Gastrocnemius medialis (tissue), 4 donors: ENCODE data around the gene IL1F10. TPM values are rescaled to one million over a fixed set of nuclear protein-coding genes. Genes with fewer than 3 reads are reported as not detected.

Experiments
- ATAC-seq, 2 donors: fragments of 150-250 bp; one replicate each; pipeline ENCODE4 v1.9.1; 2016
- DNase-seq, 2 donors: peaks; one replicate each; pipeline ENCODE4 v3.0.0-alpha.2; 2019
- H3K27ac ChIP-seq, 4 donors: fragments of 200-600 bp; sonication (generic); 1 replicate in 1 of 4; 2 replicates in 3 of 4; pipeline ENCODE4 v1.5.1; 2016 to 2018; ENCODE audit warnings: mild to moderate bottlenecking in 2 of 4, moderate library complexity in 1 of 4
- H3K27me3 ChIP-seq, 3 donors: fragments of 200-600 bp; sonication (generic) in 2 of 3; 1 replicate in 1 of 3; 2 replicates in 2 of 3; pipeline versions ENCODE4 v1.5.1 to v1.6.0; 2016 to 2019; ENCODE audit warnings: mild to moderate bottlenecking in 1 of 3, moderate library complexity in 1 of 3
- H3K36me3 ChIP-seq, 2 donors: fragments of 200-600 bp; sonication (generic) in 1 of 2; one replicate each; pipeline ENCODE4 v1.5.1; 2017 to 2018
- H3K4me1 ChIP-seq, 2 donors: fragments of 200-600 bp; sonication (generic) in 1 of 2; one replicate each; pipeline ENCODE4 v1.5.1; 2016 to 2017; ENCODE audit warnings: mild to moderate bottlenecking in 2 of 2
- H3K4me3 ChIP-seq, 4 donors: fragments of 200-600 bp; sonication (generic) in 3 of 4; 1 replicate in 1 of 4; 2 replicates in 3 of 4; pipeline ENCODE4 v1.5.1; 2016 to 2019; ENCODE audit warnings: mild to moderate bottlenecking in 2 of 4
- H3K9me3 ChIP-seq, 3 donors: fragments of 200-600 bp; sonication (generic) in 2 of 3; 1 replicate in 1 of 3; 2 replicates in 2 of 3; pipeline ENCODE4 v1.5.1; 2016 to 2019
- POLR2A ChIP-seq, 2 donors: fragments of 450-650 bp; IDR thresholded peaks; one replicate each; pipeline ENCODE4 v1.6.1; 2017; ENCODE audit warnings: antibody characterized with exemption in 2 of 2, mild to moderate bottlenecking in 2 of 2, moderate library complexity in 2 of 2
- in situ Hi-C, 4 donors: fragments of 200-750 bp; cut with MboI; loops; one replicate each; pipeline versions ENCODE4 v1.15.0 to v1.8.0; 2017; ENCODE audit warnings: low sequenced_read_pairs in 4 of 4
- intact Hi-C: fragments of 100-400 bp; cut with DNase I; formaldehyde crosslinking; loops from one replicate; pipeline ENCODE4 v1.15.1; 2023; ENCODE audit warnings: low total_unique reads
- total RNA-seq, 4 donors: library from RNA; depleted of rRNA; stranded (reverse); fragments of >200 nt; gene quantifications; one replicate each; pipeline versions ENCODE4 v1.1.0 to v1.2.3, GENCODE V29; 2016
- TF ChIP-seq, protein P1 (sequence below), 5 experiments: fragments of 450-650 bp in 3 of 5; fragments of 200-600 bp in 2 of 5; sonication (generic) in 2 of 5; IDR thresholded peaks in 4 of 5; conservative IDR thresholded peaks in 1 of 5; 1 replicate in 4 of 5; 2 replicates in 1 of 5; pipeline ENCODE4 v1.5.1; 2016 to 2019; ENCODE audit warnings: antibody characterized with exemption in 5 of 5, mild to moderate bottlenecking in 3 of 5, moderate library complexity in 3 of 5

The IL1F10 gene
- total RNA-seq, 4 donors from 2014 or later: not detected

DNA sequence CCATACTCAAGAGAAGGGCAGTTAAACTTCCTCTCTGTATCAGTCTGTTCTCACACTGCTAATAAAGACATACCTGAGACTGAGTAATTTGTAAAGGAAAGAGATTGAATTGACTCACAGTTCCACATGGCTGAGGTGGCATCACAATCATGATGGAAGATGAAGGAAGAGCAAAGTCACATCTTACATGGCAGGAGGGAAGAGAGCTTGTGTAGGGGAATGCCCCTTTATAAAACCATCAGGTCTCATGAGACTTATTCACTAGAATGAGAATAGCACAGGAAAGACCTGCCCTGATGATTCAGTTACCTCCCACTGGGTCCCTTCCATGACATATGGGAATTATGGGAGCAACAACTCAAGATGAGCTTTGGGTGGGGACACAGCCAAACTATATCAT is 13.7 kb upstream of the IL1F10 start:
- H3K27ac ChIP-seq: no peak overlapping the region
- H3K4me1 ChIP-seq: no peaks in the 10 kb centered on the region
- intact Hi-C loops (no loop called here), in situ Hi-C loops (no loop called here)
- H3K36me3 ChIP-seq: no peaks in the 10 kb centered on the region
- H3K9me3 ChIP-seq: no peaks in the 10 kb centered on the region
- DNase-seq: no peak
- TF ChIP-seq, protein P1, sequence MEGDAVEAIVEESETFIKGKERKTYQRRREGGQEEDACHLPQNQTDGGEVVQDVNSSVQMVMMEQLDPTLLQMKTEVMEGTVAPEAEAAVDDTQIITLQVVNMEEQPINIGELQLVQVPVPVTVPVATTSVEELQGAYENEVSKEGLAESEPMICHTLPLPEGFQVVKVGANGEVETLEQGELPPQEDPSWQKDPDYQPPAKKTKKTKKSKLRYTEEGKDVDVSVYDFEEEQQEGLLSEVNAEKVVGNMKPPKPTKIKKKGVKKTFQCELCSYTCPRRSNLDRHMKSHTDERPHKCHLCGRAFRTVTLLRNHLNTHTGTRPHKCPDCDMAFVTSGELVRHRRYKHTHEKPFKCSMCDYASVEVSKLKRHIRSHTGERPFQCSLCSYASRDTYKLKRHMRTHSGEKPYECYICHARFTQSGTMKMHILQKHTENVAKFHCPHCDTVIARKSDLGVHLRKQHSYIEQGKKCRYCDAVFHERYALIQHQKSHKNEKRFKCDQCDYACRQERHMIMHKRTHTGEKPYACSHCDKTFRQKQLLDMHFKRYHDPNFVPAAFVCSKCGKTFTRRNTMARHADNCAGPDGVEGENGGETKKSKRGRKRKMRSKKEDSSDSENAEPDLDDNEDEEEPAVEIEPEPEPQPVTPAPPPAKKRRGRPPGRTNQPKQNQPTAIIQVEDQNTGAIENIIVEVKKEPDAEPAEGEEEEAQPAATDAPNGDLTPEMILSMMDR (IDR thresholded peaks at IDR 0.05 in 4 of 5, conservative IDR thresholded peaks at IDR 0.05 in 1 of 5): no peak
- no peaks in the 10 kb centered on the region for H3K27me3 ChIP-seq
- no peak overlapping the region for H3K4me3 ChIP-seq
- ATAC-seq: no peak

DNA sequence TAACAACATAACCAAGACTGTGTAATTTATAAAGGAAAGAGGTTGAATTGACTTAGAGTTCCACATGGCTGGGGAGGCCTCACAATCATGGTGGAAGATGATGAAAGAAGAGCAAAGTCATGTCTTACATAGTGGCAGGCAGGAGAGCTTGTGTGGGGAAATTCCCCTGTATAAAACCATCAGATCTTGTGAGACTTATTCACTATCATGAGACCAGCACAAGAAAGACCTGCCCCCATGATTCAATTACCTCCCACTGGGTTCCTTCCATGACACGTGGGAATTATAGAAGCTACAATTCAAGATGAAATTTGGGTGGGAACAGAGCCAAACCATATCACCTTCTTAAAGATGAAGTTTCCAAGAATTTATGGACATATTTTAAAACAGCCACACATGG is 11.2 kb upstream of the IL1F10 start:
- intact Hi-C loops: no loop called here
- TF ChIP-seq, protein P1 (IDR thresholded peaks at IDR 0.05 in 4 of 5, conservative IDR thresholded peaks at IDR 0.05 in 1 of 5): no peak
- TF ChIP-seq POLR2A (IDR thresholded peaks at IDR 0.05): no peak
- Histone ChIP-seq H3K9me3 (no peaks in the 10 kb centered on the region), H3K4me1 (no peaks in the 10 kb centered on the region), H3K27me3 (no peaks in the 10 kb centered on the region), H3K36me3 (no peaks in the 10 kb centered on the region), H3K27ac (no peak overlapping the region), H3K4me3 (no peak overlapping the region)
- no peak for DNase-seq
- no peak for ATAC-seq
- in situ Hi-C loops: no loop called here

DNA sequence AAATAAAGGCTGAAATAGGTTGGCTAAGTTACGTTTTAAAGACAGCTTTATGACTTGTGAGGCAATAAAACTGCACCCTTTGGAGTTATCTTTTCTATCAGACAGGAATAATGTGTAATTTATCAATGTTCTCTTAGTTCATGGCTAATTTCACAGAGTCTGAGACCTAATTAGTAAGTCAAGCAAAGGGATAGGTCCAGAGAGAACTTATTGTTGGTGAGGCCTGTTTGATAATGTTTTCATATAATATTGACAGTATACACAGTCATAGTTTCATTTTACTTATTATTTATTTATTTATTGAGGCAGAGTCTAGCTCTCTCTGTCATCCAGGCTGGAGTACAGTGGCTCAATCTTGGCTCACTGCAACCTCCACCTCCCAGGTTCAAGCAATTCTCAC is 10.7 kb upstream of the IL1F10 start:
- DNase-seq (no peak), ATAC-seq (no peak)
- H3K27me3 ChIP-seq: no peaks in the 10 kb centered on the region
- H3K36me3 ChIP-seq: no peaks in the 10 kb centered on the region
- no peak for TF ChIP-seq POLR2A (IDR thresholded peaks at IDR 0.05)
- TF ChIP-seq, protein P1 (IDR thresholded peaks at IDR 0.05 in 4 of 5, conservative IDR thresholded peaks at IDR 0.05 in 1 of 5): no peak
- no peak overlapping the region for H3K27ac ChIP-seq
- H3K4me1 ChIP-seq: no peaks in the 10 kb centered on the region
- intact Hi-C loops (no loop called here), in situ Hi-C loops (no loop called here)
- H3K4me3 ChIP-seq: no peak overlapping the region
- H3K9me3 ChIP-seq: no peaks in the 10 kb centered on the region

DNA sequence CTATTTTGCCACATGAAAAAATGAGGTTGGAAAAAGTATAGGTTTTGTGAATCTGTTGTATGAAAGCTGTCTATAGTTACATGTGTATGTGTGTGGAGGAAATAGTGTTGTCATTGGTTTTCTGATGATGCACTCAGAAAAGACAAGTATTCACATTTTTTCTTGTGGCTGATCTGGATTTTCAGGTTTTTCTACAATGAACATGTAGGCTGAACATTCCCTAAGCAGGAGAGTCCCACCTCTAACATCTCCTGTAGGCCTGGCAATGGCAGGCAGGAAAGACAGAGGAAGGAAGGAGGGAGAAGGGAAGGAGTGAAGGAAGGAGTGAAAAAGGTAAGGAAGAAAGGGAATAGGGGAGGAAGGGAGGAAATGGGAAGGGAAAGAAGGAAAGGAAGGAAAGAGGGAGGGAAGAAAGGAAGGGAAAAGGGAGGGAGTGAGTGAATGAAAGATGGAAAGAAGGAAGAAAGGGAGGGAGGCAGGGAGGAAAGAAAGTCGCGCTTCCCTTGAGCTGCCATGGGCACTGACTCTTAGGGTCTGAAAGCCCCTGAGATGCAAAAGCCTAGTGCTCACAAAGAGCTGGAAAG is 9.3 kb upstream of the IL1F10 start:
- Histone ChIP-seq H3K36me3 (no peaks in the 10 kb centered on the region), H3K4me1 (no peaks in the 10 kb centered on the region), H3K4me3 (no peak overlapping the region), H3K27me3 (no peaks in the 10 kb centered on the region), H3K9me3 (no peaks in the 10 kb centered on the region), H3K27ac (no peak overlapping the region)
- no peak for TF ChIP-seq POLR2A (IDR thresholded peaks at IDR 0.05)
- TF ChIP-seq, protein P1 (IDR thresholded peaks at IDR 0.05 in 4 of 5, conservative IDR thresholded peaks at IDR 0.05 in 1 of 5): no peak
- DNase-seq (no peak), ATAC-seq (no peak)
- in situ Hi-C loops: no loop called here
- intact Hi-C loops: no loop called here
